Right lobe of liver (tissue), 6 donors: ENCODE results near the gene HSPH1. TPM values are rescaled to one million over a fixed set of nuclear protein-coding genes. Genes with fewer than 3 reads are reported as not detected.

ENCODE experiments used
- ATAC-seq, 4 donors: fragments of 200-7000 bp; cut with Tn5 transposase; one replicate each; pipeline ENCODE4 v1.9.1; 2020; ENCODE audit warnings: mild to moderate bottlenecking in 4 of 4, moderate library complexity in 4 of 4
- DNase-seq, 3 donors: peaks; one replicate each; pipeline ENCODE4 v3.0.0-alpha.2; 2020
- H3K27ac ChIP-seq, 3 donors: fragments of 200-600 bp; one replicate each; pipeline ENCODE4 v1.8.0; 2022
- H3K27me3 ChIP-seq, 2 donors: fragments of 200-600 bp; one replicate each; pipeline ENCODE4 v1.8.0; 2022
- H3K36me3 ChIP-seq, 4 donors: fragments of 200-600 bp; sonication (generic) in 1 of 4; one replicate each; pipeline versions ENCODE4 v1.5.1 to v1.8.0; 2017 to 2022; ENCODE audit warnings: control low read depth in 1 of 4
- H3K4me1 ChIP-seq, 4 donors: fragments of 200-600 bp; sonication (generic) in 1 of 4; one replicate each; pipeline versions ENCODE4 v1.5.1 to v1.8.0; 2017 to 2022; ENCODE audit warnings: control low read depth in 1 of 4
- H3K4me3 ChIP-seq, 3 donors: fragments of 200-600 bp; one replicate each; pipeline ENCODE4 v1.8.0; 2022
- H3K9me3 ChIP-seq, 4 donors: fragments of 200-600 bp; sonication (generic) in 1 of 4; one replicate each; pipeline versions ENCODE4 v1.5.1 to v1.8.0; 2017 to 2022; ENCODE audit warnings: control low read depth in 1 of 4
- POLR2A ChIP-seq: fragments of 450-650 bp; IDR thresholded peaks from one replicate; pipeline ENCODE4 v1.6.1; 2017; ENCODE audit warnings: antibody characterized with exemption, mild to moderate bottlenecking
- WGBS: methylation state at CpG from one replicate; pipeline ENCODE4 v1.1.6; 2018; ENCODE audit warnings: low coverage, low lambda C conversion rate; ENCODE audit not compliant: insufficient coverage; ENCODE audit errors: missing lambda C conversion rate; 5-methylcytosine and 5-hydroxymethylcytosine counted together
- intact Hi-C, 2 donors: fragments of 100-400 bp; cut with DNase I; formaldehyde crosslinking; loops; one replicate each; pipeline versions ENCODE4 v1.11.2 to v1.14.1; 2022
- total RNA-seq, 6 experiments: library from RNA; depleted of rRNA in 2 of 6; stranded (reverse); fragments of >200 nt in 2 of 6; fragmentation: NEBNext Ultra II Directional in 3 of 6; extraction: Animal tissue kit (Norgen Biotek cat#: 25700) in 3 of 6; gene quantifications; one replicate each; pipeline versions ENCODE4 v1.1.0 to v1.2.4, GENCODE V29; 2016 to 2023
- TF ChIP-seq, protein P1 (sequence below), 4 donors: fragments of 200-600 bp in 3 of 4; fragments of 450-650 bp in 1 of 4; IDR thresholded peaks; one replicate each; pipeline versions ENCODE4 v1.5.1 to v1.8.0; 2016 to 2022; ENCODE audit warnings: antibody characterized with exemption in 4 of 4, mild to moderate bottlenecking in 2 of 4
- donor health status: DM: no; HTN: yes; CAD: no.
- donor health status: DM: no; HTN: no; CAD: no.
- donor health status: DM: no; HTN: no; CAD: no.
- donor health status: DM: no; HTN: yes; CAD: no.
- donor health status: DM: no; HTN: yes; CAD: no.

Gene HSPH1
- total RNA-seq, 6 experiments from 2014 or later = 19.6 to 60.8 (median 31.0) TPM

DNA sequence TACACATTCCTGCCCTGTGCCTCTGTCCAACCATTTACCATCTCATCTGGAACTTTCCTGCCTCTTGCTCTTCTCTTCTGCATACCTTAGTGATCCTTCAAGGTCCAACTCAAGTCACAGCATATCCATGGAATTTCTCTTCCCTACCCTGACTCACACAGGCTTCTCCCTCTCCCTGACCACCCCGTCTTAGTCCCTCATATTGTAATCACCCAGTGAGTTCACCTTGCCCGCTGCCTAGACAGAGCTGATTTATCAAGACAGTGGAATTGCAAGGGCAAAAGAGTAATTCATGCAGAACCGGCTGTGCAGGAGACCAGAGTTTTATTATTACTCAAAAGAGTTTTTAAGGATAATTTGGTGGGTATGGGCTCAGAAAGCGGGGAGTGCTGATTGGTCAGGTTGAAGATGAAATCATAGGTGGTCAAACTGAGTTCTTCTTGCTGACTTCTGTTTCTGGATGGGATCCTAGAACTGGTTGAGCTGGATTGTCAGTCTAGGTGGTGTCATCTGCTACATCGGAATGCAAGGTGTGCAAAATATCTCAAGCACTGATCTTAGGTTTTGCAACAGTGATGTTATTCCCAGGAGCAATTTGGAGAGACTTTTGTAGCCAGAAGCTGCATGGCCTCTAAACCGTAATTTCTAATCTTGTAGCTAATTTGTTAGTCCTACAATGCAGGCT is 67.2 kb downstream of the HSPH1 start:
- Histone ChIP-seq H3K9me3 (no peaks in the 10 kb centered on the region), H3K4me1 (no peaks in the 10 kb centered on the region), H3K27ac (no peak overlapping the region), H3K36me3 (no peaks in the 10 kb centered on the region), H3K27me3 (no peaks in the 10 kb centered on the region), H3K4me3 (no peak overlapping the region)
- ATAC-seq (no peak), DNase-seq (no peak)
- TF ChIP-seq, protein P1, sequence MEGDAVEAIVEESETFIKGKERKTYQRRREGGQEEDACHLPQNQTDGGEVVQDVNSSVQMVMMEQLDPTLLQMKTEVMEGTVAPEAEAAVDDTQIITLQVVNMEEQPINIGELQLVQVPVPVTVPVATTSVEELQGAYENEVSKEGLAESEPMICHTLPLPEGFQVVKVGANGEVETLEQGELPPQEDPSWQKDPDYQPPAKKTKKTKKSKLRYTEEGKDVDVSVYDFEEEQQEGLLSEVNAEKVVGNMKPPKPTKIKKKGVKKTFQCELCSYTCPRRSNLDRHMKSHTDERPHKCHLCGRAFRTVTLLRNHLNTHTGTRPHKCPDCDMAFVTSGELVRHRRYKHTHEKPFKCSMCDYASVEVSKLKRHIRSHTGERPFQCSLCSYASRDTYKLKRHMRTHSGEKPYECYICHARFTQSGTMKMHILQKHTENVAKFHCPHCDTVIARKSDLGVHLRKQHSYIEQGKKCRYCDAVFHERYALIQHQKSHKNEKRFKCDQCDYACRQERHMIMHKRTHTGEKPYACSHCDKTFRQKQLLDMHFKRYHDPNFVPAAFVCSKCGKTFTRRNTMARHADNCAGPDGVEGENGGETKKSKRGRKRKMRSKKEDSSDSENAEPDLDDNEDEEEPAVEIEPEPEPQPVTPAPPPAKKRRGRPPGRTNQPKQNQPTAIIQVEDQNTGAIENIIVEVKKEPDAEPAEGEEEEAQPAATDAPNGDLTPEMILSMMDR (IDR thresholded peaks at IDR 0.05) = no peak
- no peak for TF ChIP-seq POLR2A
- intact Hi-C loops = no loop called here
- WGBS = 83% methylated on average over 6 of the region's 6 CpGs

DNA sequence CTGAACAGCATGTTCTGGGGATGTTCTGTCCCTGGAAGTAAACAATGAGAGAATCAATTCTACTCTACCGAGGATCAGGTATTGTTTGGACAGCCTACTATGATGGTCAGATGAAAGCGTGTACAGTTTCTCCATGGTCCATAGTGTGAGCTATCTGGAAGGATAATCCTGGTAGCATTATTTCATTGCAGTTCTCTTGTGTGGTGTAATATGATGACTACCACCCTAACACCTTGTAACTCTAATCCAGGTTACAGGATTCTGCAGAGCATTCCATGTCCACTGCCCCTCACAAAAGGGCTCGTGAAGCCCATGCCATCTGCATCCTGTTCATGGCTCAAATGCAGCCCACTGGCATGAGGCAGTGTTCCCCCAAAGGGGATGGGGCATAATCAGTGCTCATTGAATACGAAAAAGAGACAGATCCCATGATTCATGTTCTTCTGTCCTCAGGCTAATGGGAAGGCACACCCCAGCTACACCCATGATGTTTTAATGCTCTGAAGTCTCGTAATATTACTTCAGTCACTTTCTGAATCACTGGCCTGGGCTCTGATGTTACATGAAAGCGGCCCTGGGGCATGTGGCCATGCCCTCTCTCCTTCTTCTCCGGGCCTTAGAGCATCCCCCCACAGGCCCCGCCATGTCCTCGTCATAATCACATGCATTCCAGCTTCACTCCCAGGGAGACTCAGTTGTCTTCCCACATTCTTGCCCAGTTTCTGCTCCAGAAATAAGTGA is 68.4 kb downstream of the HSPH1 start:
- Histone ChIP-seq H3K4me1 (no peaks in the 10 kb centered on the region), H3K4me3 (no peak overlapping the region), H3K9me3 (no peaks in the 10 kb centered on the region), H3K27ac (no peak overlapping the region), H3K27me3 (no peaks in the 10 kb centered on the region), H3K36me3 (no peaks in the 10 kb centered on the region)
- intact Hi-C loops = no loop called here
- 61% methylated on average over 5 of the region's 9 CpGs for WGBS
- TF ChIP-seq POLR2A = no peak
- TF ChIP-seq, protein P1 (IDR thresholded peaks at IDR 0.05) = no peak
- ATAC-seq (no peak), DNase-seq (no peak)

DNA sequence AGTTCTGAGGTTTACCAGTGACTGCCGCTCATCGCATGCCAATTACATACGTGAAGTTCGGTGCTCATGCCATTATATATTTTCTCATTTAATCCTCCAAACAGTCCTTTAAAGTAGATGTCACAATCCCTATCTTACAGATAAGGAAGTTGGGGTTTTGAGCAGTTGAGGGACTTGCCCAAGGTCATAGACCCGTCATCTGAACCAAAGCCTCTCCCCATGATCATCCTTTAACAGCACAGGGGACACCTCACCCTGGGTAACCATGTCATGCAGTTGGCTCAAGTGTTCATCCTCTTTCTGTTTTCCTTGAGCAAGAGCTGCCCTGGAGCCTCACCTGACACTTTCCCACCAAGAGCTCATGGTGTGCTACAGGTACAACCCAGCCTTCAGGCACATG is 69.1 kb downstream of the HSPH1 start:
- intact Hi-C loops = no loop called here
- 89% methylated on average over 5 of the region's 5 CpGs for WGBS
- no peak overlapping the region for H3K27ac ChIP-seq

DNA sequence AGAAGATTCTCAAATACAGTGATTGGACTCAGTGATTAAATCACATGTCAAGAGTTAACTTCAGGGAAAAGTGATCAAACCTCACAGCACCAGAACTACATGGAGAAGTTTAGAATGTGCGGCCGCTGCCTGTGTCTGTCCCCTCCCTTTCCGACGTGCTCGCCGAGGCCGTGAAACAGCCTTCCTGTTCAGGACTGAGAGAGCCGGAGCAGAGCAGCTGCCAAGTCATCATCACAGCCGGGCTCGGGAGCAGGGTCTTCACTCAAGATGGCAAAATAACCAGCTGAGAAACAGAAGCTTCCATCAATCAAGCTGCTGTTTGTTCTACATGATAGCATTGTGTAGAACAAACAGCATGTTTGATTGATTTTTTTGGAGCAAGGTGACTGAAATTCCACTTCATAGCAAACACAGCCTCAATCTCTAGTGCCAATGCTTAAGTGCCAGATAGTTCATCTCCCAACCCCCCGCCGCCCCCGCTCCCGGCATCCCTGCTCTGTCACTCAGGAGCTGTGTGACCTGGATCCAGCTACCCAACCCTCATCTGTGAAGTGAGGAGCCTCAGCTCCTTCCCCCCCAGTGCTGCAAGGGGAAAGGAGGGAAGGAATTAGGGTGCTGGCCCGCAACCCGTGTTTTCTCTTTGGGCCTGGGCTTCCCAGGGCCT is 70.6 kb downstream of the HSPH1 start:
- H3K4me3 ChIP-seq = no peak overlapping the region
- H3K4me1 ChIP-seq = no peaks in the 10 kb centered on the region
- H3K36me3 ChIP-seq = no peaks in the 10 kb centered on the region
- WGBS = 18% methylated on average over 13 of the region's 16 CpGs
- H3K27me3 ChIP-seq = no peaks in the 10 kb centered on the region
- intact Hi-C loops = no loop called here
- TF ChIP-seq, protein P1 (IDR thresholded peaks at IDR 0.05) = no peak
- TF ChIP-seq POLR2A = no peak
- no peaks in the 10 kb centered on the region for H3K9me3 ChIP-seq
- ATAC-seq (peak in 3 of 4 donors; percentile 36 to 65 (median 52)), DNase-seq (peak in 1 of 3 donors; percentile 48)
- H3K27ac ChIP-seq = no peak overlapping the region

More for the DNA sequence above, 69.1 kb downstream of the HSPH1 start:
- H3K4me1 ChIP-seq = no peaks in the 10 kb centered on the region
- no peaks in the 10 kb centered on the region for H3K9me3 ChIP-seq
- TF ChIP-seq POLR2A = no peak
- TF ChIP-seq, protein P1 (IDR thresholded peaks at IDR 0.05) = no peak
- no peak for ATAC-seq
- no peaks in the 10 kb centered on the region for H3K36me3 ChIP-seq
- no peak for DNase-seq
- H3K4me3 ChIP-seq = no peak overlapping the region
- H3K27me3 ChIP-seq = no peaks in the 10 kb centered on the region
